ENCODE results near the gene SH2D3C.
A peak's percentile ranks its signal among the peaks of the same experiment; 100 is the strongest.

SH2D3C gene

DNA sequence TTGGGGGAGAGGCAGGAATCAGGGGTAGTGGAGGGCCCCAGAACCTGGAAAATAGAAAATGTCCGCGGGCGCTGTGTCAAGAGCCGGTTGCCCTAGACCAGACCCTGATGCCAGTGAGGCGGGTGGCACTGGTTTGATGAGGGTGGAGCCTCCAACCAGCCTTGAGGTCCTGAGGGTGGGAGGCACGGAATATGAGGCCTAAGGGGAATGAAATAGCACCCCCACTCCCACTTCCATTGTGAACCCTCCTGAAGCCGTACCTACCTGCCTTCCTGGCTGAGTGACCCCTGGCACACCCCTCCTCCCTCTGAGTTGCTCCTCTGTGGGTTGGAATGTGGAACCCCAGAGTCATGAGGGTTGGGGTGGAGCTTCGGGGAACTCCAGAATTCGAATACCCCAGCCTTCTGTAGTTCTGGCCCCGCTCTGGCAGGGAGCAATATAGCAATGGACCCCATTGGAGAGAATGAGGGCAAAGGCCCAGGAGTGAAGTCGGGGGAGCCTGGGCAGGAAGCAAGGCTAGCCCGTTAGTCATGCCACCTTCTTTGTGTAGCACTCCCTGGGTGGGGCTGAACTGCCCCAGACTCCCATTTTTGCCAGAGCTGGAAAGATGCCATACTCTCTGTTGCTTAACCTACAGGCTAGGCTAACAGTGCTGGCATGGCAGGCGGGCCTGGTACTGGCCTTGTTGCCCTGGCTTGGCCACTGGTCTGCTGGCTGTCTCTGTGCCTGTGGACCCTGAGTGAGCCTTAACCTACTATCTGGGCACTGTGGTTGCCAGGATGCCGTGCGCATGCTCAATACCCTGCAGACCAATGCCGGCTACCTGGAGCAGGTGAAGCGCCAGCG lies 25.3 kb upstream of the SH2D3C start:
- peaks cover 4% of the 10 kb centered on the region for H3K4me1 ChIP-seq (ENCODE audit: control insufficient read depth, insufficient read depth, low read length)

GRCh38 chr9:127802576-127803443 lies 24.3 kb upstream of the SH2D3C start, which contains the start of gene FPGS:
Gene FPGS, plus strand, starts transcription at chr9:127802882. Its CDS starts 43 bp downstream, at chr9:127802925.
- Histone ChIP-seq H3K9me3 (ENCODE audit: control insufficient read depth, insufficient read depth, low read length) (no peaks in the 10 kb centered on the region), H3K4me3 (ENCODE audit: low read depth, low read length) (peak within 1 kb of the TSS; percentile 95), H3K36me3 (ENCODE audit: control insufficient read depth, insufficient read depth, low read length) (peaks cover 4% of the 10 kb centered on the region), H3K4me1 (ENCODE audit: control insufficient read depth, insufficient read depth, low read length) (peaks cover 4% of the 10 kb centered on the region), H3K9ac (ENCODE audit: low read depth, low read length) (peak within 1 kb of the TSS; percentile 91), H3K27me3 (ENCODE audit: control insufficient read depth, insufficient read depth, low read length) (no peaks in the 10 kb centered on the region)

More for the DNA sequence above, 25.3 kb upstream of the SH2D3C start:
- Histone ChIP-seq H3K4me3 (ENCODE audit: low read depth, low read length) (peak overlapping the region; percentile 95), H3K27me3 (ENCODE audit: control insufficient read depth, insufficient read depth, low read length) (no peaks in the 10 kb centered on the region), H3K9ac (ENCODE audit: low read depth, low read length) (peak overlapping the region; percentile 91), H3K9me3 (ENCODE audit: control insufficient read depth, insufficient read depth, low read length) (no peaks in the 10 kb centered on the region), H3K36me3 (ENCODE audit: control insufficient read depth, insufficient read depth, low read length) (peaks cover 4% of the 10 kb centered on the region)

DNA sequence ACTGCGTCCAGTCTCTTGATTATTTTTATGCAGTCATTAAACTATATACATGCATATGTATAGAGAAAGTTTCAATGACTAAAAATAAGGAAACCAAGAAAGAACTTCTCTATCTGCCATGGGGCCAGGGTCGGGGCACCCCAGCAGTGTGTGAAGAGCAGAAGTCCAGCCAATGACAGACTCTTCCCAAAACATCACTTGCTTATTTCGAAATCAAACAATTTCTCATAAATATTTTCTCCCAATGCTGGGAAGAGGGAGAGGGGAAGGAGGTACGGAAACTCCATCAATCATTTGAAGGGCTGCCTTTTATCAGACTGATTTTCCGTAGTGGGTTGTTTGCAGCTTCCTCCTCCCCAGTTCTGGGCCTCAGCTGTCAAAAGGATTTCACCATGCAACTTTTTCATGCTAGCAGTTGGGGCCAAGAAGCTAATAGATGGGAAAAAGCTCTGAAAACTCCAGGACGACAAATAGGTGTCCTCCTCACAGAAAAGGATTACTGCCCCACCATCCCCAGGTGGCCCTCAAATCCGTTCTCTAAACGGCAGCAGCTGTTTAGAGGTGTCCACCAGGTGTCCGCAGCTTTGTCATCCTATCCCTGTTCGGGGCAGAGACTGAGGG lies 23.6 kb upstream of the SH2D3C start:
- Histone ChIP-seq H3K9ac (ENCODE audit: low read depth, low read length) (peak overlapping the region; percentile 24), H3K4me1 (ENCODE audit: control insufficient read depth, insufficient read depth, low read length) (peaks cover 4% of the 10 kb centered on the region)

GRCh38 chr9:127796852-127797370 lies 18.4 kb upstream of the SH2D3C start:
- no peak overlapping the region for H3K9ac ChIP-seq (ENCODE audit: low read depth, low read length)
- H3K4me3 ChIP-seq (ENCODE audit: low read depth, low read length): no peak overlapping the region
- H3K36me3 ChIP-seq (ENCODE audit: control insufficient read depth, insufficient read depth, low read length): peaks cover 5% of the 10 kb centered on the region
- H3K4me1 ChIP-seq (ENCODE audit: control insufficient read depth, insufficient read depth, low read length): peaks cover 5% of the 10 kb centered on the region
- no peaks in the 10 kb centered on the region for H3K9me3 ChIP-seq (ENCODE audit: control insufficient read depth, insufficient read depth, low read length)
- H3K27me3 ChIP-seq (ENCODE audit: control insufficient read depth, insufficient read depth, low read length): no peaks in the 10 kb centered on the region

More for the DNA sequence above, 23.6 kb upstream of the SH2D3C start:
- Histone ChIP-seq H3K27me3 (ENCODE audit: control insufficient read depth, insufficient read depth, low read length) (no peaks in the 10 kb centered on the region), H3K36me3 (ENCODE audit: control insufficient read depth, insufficient read depth, low read length) (peaks cover 2% of the 10 kb centered on the region), H3K4me3 (ENCODE audit: low read depth, low read length) (peak overlapping the region; percentile 62), H3K9me3 (ENCODE audit: control insufficient read depth, insufficient read depth, low read length) (no peaks in the 10 kb centered on the region)

DNA sequence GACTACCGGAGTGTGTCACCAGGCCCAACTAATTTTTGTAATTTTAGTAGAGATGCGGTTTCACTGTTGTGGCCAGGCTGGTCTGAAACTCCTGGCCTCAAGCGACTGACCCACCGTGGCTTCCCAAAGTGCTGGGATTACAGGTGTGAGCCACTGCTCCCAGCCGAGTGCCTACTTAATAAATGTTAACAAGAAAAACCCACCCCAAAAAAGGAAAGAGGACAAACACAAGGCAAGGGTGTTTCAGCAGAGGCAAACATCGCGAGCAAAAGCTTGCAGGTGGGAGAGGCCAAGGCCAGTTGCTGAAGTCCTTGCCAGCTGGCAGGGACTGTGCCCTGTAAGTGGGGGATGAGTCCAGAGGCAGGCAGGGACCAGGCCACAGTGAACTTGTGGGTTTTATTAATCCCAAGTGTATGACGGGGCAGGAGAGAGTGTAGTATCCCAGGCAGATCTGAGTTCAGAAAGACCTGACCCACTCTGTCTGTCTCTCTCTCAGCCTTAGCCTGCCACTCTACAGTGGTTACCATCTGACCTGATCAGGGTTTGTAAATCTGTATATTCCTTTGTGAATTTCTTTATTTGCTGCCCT lies 17.9 kb upstream of the SH2D3C start:
- H3K9ac ChIP-seq (ENCODE audit: low read depth, low read length): no peak overlapping the region
- H3K27me3 ChIP-seq (ENCODE audit: control insufficient read depth, insufficient read depth, low read length): no peaks in the 10 kb centered on the region
- peaks cover 4% of the 10 kb centered on the region for H3K4me1 ChIP-seq (ENCODE audit: control insufficient read depth, insufficient read depth, low read length)
- no peak overlapping the region for H3K4me3 ChIP-seq (ENCODE audit: low read depth, low read length)
- H3K9me3 ChIP-seq (ENCODE audit: control insufficient read depth, insufficient read depth, low read length): no peaks in the 10 kb centered on the region
- H3K36me3 ChIP-seq (ENCODE audit: control insufficient read depth, insufficient read depth, low read length): peaks cover 8% of the 10 kb centered on the region

- H3K9ac ChIP-seq (ENCODE audit: low read depth, low read length): no peak overlapping the region
Measured at GRCh38 chr9:127794001-127794791, 15.7 kb upstream of the SH2D3C start.

GRCh38 chr9:127793093-127793708 lies 14.7 kb upstream of the SH2D3C start:
- Histone ChIP-seq H3K36me3 (ENCODE audit: control insufficient read depth, insufficient read depth, low read length) (peaks cover 38% of the 10 kb centered on the region), H3K9ac (ENCODE audit: low read depth, low read length) (no peak overlapping the region), H3K9me3 (ENCODE audit: control insufficient read depth, insufficient read depth, low read length) (no peaks in the 10 kb centered on the region), H3K27me3 (ENCODE audit: control insufficient read depth, insufficient read depth, low read length) (no peaks in the 10 kb centered on the region), H3K4me1 (ENCODE audit: control insufficient read depth, insufficient read depth, low read length) (peaks cover 4% of the 10 kb centered on the region), H3K4me3 (ENCODE audit: low read depth, low read length) (no peak overlapping the region)

More at GRCh38 chr9:127794001-127794791, 15.7 kb upstream of the SH2D3C start:
- Histone ChIP-seq H3K9me3 (ENCODE audit: control insufficient read depth, insufficient read depth, low read length) (no peaks in the 10 kb centered on the region), H3K4me3 (ENCODE audit: low read depth, low read length) (no peak overlapping the region), H3K4me1 (ENCODE audit: control insufficient read depth, insufficient read depth, low read length) (peaks cover 4% of the 10 kb centered on the region), H3K36me3 (ENCODE audit: control insufficient read depth, insufficient read depth, low read length) (peaks cover 28% of the 10 kb centered on the region), H3K27me3 (ENCODE audit: control insufficient read depth, insufficient read depth, low read length) (no peaks in the 10 kb centered on the region)

GRCh38 chr9:127792417-127793031 lies 14.1 kb upstream of the SH2D3C start:
- H3K9me3 ChIP-seq (ENCODE audit: control insufficient read depth, insufficient read depth, low read length): no peaks in the 10 kb centered on the region
- H3K4me3 ChIP-seq (ENCODE audit: low read depth, low read length): no peak overlapping the region
- no peak overlapping the region for H3K9ac ChIP-seq (ENCODE audit: low read depth, low read length)
- peaks cover 4% of the 10 kb centered on the region for H3K4me1 ChIP-seq (ENCODE audit: control insufficient read depth, insufficient read depth, low read length)
- no peaks in the 10 kb centered on the region for H3K27me3 ChIP-seq (ENCODE audit: control insufficient read depth, insufficient read depth, low read length)
- H3K36me3 ChIP-seq (ENCODE audit: control insufficient read depth, insufficient read depth, low read length): peaks cover 44% of the 10 kb centered on the region

- peaks cover 48% of the 10 kb centered on the region for H3K36me3 ChIP-seq (ENCODE audit: control insufficient read depth, insufficient read depth, low read length)
Measured at GRCh38 chr9:127791085-127791484, 12.6 kb upstream of the SH2D3C start.

More at GRCh38 chr9:127791085-127791484, 12.6 kb upstream of the SH2D3C start:
- Histone ChIP-seq H3K4me3 (ENCODE audit: low read depth, low read length) (no peak overlapping the region), H3K9me3 (ENCODE audit: control insufficient read depth, insufficient read depth, low read length) (no peaks in the 10 kb centered on the region), H3K27me3 (ENCODE audit: control insufficient read depth, insufficient read depth, low read length) (no peaks in the 10 kb centered on the region), H3K4me1 (ENCODE audit: control insufficient read depth, insufficient read depth, low read length) (peaks cover 4% of the 10 kb centered on the region), H3K9ac (ENCODE audit: low read depth, low read length) (no peak overlapping the region)
